Stimulated activated CD8-positive, alpha-beta memory T cell treated with anti-CD3 and anti-CD28 coated beads, Interleukin-12 subunit alpha, Interleukin-12 subunit beta, amount 100 ng/mL, for 4 hours (primary cell): ENCODE data around the gene GAGE12D.
"Not testable (repeated sequence)": the region's sequence is repeated elsewhere in the genome, so short reads cannot be mapped to it uniquely, and the experiment has no call there.

Source experiments
- DNase-seq: peaks from one replicate; pipeline ENCODE4 v3.0.0-alpha.2; 2020; ENCODE audit warnings: low read depth

The GAGE12D gene, protein sequence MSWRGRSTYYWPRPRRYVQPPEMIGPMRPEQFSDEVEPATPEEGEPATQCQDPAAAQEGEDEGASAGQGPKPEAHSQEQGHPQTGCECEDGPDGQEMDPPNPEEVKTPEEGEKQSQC

GRCh38 chrX:49541433-49541832, at the start of gene GAGE12D:
TSS of gene GAGE12D (plus strand) at chrX:49541733. CDS start at chrX:49542888, 1,155 bp downstream.
- DNase-seq = not testable (repeated sequence)

DNA sequence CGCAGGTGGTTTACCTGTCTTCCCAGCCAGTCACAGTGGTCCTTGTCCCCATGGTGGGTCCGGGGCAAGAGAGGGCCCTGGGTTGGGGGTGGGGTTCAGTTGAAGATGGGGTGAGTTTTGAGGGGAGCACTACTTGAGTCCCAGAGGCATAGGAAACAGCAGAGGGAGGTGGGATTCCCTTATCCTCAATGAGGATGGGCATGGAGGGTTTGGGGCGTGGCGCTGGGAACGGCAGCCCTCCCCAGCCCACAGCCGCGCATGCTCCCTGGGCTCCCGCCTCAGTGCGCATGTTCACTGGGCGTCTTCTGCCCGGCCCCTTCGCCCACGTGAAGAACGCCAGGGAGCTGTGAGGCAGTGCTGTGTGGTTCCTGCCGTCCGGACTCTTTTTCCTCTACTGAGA, 9.7 kb upstream of the GAGE12D start, which contains the start of gene GAGE12C:
Gene GAGE12C, plus strand, starts transcription at position 301 of the 400 bp plus-strand sequence. CDS start 1,155 bp downstream, outside the sequence.
- not testable (repeated sequence) for DNase-seq

DNA sequence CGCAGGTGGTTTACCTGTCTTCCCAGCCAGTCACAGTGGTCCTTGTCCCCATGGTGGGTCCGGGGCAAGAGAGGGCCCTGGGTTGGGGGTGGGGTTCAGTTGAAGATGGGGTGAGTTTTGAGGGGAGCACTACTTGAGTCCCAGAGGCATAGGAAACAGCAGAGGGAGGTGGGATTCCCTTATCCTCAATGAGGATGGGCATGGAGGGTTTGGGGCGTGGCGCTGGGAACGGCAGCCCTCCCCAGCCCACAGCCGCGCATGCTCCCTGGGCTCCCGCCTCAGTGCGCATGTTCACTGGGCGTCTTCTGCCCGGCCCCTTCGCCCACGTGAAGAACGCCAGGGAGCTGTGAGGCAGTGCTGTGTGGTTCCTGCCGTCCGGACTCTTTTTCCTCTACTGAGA, 9.5 kb downstream of the GAGE12D start, which contains the start of gene GAGE12E:
Gene GAGE12E, plus strand, starts transcription at position 301 of the 400 bp plus-strand sequence. CDS start 1,155 bp downstream, outside the sequence.
- not testable (repeated sequence) for DNase-seq

GRCh38 chrX:49560542-49560941, 19.0 kb downstream of the GAGE12D start, which contains the start of gene GAGE12F:
TSS of gene GAGE12F (plus strand) at chrX:49560842. CDS start at chrX:49561997, 1,155 bp downstream.
- not testable (repeated sequence) for DNase-seq

DNA sequence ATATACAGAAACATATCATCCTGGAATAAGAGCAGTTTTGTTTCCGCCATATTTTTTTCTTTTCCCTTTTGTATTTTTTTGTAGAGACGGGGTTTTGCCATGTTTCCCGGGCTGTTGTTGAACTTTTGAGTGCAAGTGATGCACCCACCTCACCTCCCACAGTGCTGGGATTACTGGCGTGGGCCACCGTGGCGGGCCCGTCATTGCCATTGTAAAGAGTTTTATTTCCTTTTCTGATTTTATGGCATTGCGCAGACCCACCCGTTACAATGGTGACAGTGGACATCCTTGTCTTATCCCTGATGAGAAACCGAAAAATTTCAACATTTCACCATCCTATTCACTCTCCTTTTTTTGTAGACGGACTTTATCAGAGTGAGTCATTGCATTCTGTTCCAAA, 27.2 kb downstream of the GAGE12D start:
- DNase-seq = not testable (repeated sequence)

DNA sequence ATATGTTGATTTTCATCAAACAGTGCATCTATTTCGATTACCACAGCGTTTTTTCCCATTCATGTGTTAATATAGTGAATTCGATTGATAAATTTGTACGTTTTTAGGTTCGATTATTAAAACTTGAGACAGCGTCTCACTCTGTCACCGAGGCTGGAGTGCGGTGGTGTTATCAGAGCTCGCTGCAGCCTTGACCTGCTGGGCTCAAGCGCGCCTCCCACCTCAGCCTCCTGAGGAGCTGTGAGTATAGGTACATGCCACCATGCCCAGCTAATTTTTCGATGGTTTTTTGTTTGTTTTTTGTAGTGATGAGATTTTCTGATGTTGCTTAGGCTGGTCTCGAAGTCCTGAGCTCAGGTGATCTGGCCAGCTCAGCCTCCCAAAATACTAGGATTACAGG, 27.6 kb downstream of the GAGE12D start:
- DNase-seq = not testable (repeated sequence)

GRCh38 chrX:49570100-49570499, 28.6 kb downstream of the GAGE12D start, which contains the start of gene GAGE12G:
TSS of gene GAGE12G (plus strand) at chrX:49570400. CDS start at chrX:49571555, 1,155 bp downstream.
- DNase-seq = not testable (repeated sequence)

GRCh38 chrX:49579649-49580048, 38.1 kb downstream of the GAGE12D start, which contains the start of gene GAGE12H:
TSS of gene GAGE12H (plus strand) at chrX:49579949. CDS start at chrX:49581104, 1,155 bp downstream.
- not testable (repeated sequence) for DNase-seq

DNA sequence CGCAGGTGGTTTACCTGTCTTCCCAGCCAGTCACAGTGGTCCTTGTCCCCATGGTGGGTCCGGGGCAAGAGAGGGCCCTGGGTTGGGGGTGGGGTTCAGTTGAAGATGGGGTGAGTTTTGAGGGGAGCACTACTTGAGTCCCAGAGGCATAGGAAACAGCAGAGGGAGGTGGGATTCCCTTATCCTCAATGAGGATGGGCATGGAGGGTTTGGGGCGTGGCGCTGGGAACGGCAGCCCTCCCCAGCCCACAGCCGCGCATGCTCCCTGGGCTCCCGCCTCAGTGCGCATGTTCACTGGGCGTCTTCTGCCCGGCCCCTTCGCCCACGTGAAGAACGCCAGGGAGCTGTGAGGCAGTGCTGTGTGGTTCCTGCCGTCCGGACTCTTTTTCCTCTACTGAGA, 47.7 kb downstream of the GAGE12D start, which contains the start of gene GAGE2A:
Gene GAGE2A, plus strand, starts transcription at position 301 of the 400 bp plus-strand sequence. CDS start 1,155 bp downstream, outside the sequence.
- not testable (repeated sequence) for DNase-seq

DNA sequence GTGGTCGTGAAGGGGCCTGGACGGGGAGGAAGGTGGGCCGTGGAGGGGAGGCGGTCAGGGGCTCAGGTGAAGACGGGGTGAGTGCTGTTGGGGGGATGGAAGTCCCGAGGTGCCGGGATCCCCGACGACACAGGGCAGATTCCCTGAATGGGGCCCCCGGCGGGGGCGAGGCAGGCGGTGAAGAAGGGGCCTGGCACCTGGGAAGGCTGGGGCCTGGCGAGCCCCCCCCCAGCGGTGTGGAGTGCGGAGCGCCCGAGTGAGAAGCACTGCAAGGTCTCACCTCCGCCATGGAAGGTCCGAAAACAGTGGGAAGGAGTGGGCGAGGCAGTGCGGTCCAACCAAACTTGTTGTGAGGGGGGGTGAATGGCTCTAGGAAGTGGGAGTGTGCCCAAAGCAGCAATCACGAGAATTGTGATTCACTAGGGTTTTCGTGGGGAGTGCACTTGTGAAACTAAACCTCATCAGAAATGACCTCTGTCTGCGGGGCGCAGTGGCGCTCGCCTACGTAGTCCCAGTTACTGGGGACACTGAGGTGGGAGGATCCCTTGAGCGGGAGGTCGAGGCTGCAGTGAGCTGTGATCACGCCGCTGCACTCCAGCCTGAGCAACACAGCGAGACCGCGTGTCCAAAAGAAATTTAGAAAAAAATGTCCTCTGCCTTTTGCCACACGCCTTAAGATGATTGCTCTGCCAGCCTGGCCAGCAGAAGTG, 48.4 kb downstream of the GAGE12D start:
- DNase-seq = not testable (repeated sequence)

GRCh38 chrX:49590488-49590887, 49.0 kb downstream of the GAGE12D start:
- DNase-seq = not testable (repeated sequence)
